ENCODE measurements around the gene DHRS7B.

Gene DHRS7B

DNA sequence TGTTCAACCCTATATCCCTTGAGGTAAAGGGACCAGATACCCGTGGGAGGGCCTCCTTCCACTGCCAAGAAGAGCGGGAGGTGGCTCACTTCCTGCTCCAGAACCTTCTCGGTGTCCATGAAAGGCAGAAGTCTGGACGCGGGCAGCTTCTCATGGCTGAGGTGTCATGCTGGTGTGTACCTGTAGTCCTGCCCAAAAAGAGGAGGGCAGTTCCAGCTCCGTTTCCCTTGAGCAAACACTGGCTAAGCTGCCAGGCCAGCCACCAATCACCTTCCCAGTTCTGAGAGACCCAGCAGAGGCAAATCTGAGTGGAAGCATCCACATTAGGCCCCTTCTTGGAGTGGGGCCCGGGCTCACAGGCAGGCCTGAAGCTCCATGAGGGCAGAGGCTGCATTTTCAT lies 81.6 kb downstream of the DHRS7B start:
- TF ChIP-seq, protein P1, sequence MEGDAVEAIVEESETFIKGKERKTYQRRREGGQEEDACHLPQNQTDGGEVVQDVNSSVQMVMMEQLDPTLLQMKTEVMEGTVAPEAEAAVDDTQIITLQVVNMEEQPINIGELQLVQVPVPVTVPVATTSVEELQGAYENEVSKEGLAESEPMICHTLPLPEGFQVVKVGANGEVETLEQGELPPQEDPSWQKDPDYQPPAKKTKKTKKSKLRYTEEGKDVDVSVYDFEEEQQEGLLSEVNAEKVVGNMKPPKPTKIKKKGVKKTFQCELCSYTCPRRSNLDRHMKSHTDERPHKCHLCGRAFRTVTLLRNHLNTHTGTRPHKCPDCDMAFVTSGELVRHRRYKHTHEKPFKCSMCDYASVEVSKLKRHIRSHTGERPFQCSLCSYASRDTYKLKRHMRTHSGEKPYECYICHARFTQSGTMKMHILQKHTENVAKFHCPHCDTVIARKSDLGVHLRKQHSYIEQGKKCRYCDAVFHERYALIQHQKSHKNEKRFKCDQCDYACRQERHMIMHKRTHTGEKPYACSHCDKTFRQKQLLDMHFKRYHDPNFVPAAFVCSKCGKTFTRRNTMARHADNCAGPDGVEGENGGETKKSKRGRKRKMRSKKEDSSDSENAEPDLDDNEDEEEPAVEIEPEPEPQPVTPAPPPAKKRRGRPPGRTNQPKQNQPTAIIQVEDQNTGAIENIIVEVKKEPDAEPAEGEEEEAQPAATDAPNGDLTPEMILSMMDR (IDR thresholded peaks at IDR 0.05; ENCODE audit: low read depth, low read length, missing control alignments) = no peak
- no peak for DNase-seq (ENCODE audit: low read depth)
- H3K4me3 ChIP-seq (ENCODE audit: low read depth, low read length) = no peak overlapping the region

DNA sequence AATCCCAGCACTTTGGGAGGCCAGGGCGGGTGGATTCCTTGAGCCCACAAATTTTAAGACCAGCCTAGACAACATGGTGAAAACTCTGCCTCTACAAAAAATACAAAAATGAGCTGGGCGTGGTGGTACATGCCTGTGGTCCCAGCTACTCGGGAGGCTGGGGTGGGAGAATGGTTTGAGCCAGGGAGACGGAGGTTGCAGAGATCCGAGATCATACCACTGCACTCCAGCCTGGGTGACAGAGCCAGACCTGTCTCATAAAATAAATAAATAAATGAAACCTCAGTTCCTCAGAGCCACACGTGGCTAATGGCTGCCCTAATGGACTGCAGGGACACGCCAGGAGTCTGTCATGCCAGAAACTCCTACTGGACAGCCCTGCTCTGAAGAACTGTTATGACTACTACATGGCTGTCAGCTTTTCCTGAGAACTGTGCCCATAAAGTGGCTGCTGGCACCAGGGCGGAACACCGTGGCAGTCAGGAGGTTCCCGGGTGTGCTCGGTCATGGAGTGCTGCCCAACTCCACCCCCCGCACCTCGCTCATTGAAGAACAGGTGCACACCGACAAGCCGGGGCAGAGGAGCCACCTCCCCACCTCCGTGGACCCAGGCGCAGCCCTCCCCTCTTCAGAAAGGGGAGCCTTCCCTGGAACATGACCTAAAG lies 82.9 kb downstream of the DHRS7B start:
- H3K4me3 ChIP-seq (ENCODE audit: low read depth, low read length) = no peak overlapping the region
- TF ChIP-seq, protein P1 (IDR thresholded peaks at IDR 0.05; ENCODE audit: low read depth, low read length, missing control alignments) = no peak
- DNase-seq (ENCODE audit: low read depth) = no peak

DNA sequence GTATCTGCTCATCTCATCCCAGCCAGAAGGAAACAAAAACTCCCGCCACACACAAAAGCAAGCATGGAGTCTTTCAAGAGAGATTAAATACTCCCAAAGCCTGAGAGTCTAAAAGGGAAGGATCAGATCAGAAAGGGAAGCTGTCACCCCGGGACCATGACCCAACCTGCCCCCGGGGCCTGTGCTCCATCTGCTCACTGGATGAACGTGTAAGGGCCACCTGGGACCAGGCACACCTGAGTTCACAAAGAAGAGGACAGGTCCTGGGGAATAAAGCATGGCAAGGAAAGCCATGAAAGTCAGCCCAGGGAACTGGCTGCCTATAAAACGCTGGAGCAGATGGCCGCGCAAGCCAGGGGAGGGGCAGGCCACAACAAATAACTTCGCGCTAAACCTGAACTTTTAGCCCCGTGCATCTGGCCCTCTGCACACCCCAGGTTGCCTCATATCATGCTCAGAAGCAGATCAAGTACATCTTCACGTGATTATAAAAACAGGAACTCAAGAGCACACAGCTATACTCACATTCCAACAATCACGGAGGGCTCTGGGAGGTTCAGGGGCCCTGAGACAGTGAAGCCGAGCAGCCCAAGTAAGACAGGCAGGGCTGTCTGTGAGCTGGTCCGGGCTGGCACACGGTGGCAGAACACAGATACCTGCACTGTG lies 83.8 kb downstream of the DHRS7B start:
- no peak overlapping the region for H3K4me3 ChIP-seq (ENCODE audit: low read depth, low read length)
- TF ChIP-seq, protein P1 (IDR thresholded peaks at IDR 0.05; ENCODE audit: low read depth, low read length, missing control alignments) = no peak
- DNase-seq (ENCODE audit: low read depth) = no peak

DNA sequence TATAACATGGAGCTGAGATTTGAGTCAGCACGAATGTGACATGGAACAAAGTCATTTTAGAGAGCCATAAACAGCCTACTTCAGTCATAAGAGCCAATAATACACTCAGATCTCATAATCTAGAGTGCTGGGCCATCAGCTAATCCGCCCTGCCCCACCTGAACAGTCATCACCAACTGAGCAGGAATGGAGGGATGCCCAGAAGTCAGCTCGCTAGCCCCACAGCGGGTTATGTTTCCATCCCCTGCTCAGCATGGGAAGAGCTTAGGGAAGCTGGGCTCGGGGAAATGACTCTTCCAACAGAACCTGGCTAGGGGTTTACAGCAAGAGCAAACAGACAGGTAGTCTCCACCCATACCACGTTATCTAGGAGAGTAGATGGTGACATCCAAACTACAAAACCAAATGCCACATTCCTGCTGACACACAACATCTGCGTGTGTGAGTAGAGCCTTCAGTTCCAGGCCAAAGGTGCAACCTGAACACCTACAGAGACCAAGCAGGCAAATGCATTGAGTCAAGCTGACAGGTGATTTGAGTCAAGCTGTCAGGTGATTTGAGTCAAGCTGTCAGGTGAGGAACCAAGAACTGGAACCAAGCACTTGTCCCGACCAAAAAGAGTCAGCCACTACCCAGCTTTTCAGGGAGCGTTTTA lies 85.2 kb downstream of the DHRS7B start:
- peak; percentile 22 for DNase-seq (ENCODE audit: low read depth)
- H3K4me3 ChIP-seq (ENCODE audit: low read depth, low read length) = no peak overlapping the region; the same call in none of the 2 replicates
- TF ChIP-seq, protein P1 (IDR thresholded peaks at IDR 0.05; ENCODE audit: low read depth, low read length, missing control alignments) = no peak

DNA sequence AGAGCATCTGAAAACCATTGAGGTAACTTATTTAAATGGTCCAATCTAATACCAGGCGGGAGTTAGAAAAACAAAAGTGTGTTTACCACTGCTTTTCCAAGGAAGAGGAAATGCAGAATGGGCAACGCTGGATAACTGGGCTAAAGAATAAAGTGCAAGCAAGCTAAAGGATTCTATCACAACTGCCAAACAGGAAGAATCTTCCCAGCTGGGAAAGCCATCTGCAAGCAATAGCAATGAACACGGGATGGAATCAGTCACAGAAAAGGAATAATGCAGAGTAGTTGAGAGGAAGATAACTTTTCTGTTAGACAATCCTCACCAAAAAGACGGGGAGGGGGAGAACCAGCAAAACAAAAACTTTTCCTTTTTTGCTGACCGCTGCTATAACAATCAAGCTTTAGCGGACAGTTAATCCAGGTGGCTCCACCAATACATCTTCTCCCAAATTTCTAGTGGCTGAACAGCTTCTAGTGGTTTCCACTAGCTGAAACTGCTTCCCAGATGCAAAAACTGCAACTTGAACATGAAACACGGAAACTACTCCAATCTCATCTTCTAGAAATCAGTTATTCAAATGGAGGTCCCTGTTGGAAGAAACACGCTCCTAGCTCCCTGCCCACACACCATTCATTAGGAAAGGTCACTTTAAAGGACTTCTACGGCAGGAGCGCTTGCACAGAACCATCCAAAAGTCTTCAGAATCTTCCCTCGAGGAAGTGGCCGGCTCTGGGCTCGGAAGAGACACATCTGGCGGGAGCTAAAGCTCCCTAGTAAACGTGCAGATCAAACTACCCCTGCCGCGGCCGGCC lies 86.3 kb downstream of the DHRS7B start:
- no peak for DNase-seq (ENCODE audit: low read depth)
- H3K4me3 ChIP-seq (ENCODE audit: low read depth, low read length) = peak overlapping the region; percentile 91
- TF ChIP-seq, protein P1 (IDR thresholded peaks at IDR 0.05; ENCODE audit: low read depth, low read length, missing control alignments) = no peak

DNA sequence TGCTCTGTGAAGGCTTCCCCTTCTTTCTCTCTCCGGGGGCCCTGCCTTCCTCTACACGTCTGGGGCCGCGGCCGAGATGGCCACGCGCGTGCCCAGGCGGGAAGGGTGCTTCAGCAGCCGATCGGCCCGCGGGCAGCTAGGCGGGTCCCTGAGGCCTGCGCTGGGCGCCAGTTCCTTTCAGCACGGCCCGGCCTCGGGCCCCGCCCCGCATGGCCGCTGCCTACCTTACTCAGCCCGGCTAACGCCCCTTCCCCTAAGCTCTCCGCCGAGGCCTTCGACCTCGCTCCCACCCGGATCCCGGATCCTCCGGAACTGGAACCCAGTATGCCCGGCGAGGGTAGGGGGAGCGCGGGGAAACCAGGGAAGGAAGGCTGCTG lies 86.9 kb downstream of the DHRS7B start:
- TF ChIP-seq, protein P1 (IDR thresholded peaks at IDR 0.05; ENCODE audit: low read depth, low read length, missing control alignments) = no peak
- no peak for DNase-seq (ENCODE audit: low read depth)
- peak overlapping the region; percentile 91 for H3K4me3 ChIP-seq (ENCODE audit: low read depth, low read length)
